Gastrocnemius medialis (tissue), 4 donors: ENCODE data around the gene PPM1L.

Experiments
- POLR2A ChIP-seq, 2 donors: fragments of 450-650 bp; IDR thresholded peaks; one replicate each; pipeline ENCODE4 v1.6.1; 2017; ENCODE audit warnings: antibody characterized with exemption in 2 of 2, mild to moderate bottlenecking in 2 of 2, moderate library complexity in 2 of 2
- TF ChIP-seq, protein P1 (sequence below), 5 experiments: fragments of 450-650 bp in 3 of 5; fragments of 200-600 bp in 2 of 5; sonication (generic) in 2 of 5; IDR thresholded peaks in 4 of 5; conservative IDR thresholded peaks in 1 of 5; 1 replicate in 4 of 5; 2 replicates in 1 of 5; pipeline ENCODE4 v1.5.1; 2016 to 2019; ENCODE audit warnings: antibody characterized with exemption in 5 of 5, mild to moderate bottlenecking in 3 of 5, moderate library complexity in 3 of 5

DNA sequence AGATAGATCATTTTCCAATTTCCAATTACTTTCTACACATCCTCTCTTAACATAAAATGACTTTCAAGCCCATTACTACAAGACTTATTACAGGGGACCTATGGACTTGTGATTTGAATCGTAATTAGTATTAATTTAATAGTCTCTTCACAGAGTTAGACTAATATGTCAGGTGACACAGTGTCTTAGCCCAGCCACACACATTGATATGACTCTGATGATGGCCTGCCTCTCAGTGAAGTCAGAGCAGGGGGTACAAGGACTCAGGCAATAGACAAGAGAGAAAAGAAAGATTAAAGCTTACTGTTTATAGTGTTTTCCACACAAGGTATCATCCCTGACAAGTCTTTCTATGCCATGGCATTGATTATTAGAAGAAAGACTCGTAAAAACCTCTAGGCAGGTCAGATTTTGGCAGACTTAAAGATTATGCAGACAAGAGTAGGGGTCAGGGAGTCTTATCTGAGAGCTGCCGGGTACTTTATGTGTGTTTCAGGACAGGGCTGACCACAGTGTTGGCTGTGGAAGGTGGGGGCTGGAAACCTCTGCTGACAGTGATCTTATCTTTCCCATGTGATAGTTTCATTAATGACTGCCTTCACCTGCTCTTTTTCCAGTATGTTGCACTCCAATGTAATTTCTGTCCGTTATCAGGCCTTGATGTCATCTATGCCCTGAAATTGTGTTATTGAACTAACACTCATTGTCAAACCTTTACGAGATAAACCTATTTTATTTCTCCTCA, 299.0 kb downstream of the PPM1L start:
- TF ChIP-seq, protein P1, sequence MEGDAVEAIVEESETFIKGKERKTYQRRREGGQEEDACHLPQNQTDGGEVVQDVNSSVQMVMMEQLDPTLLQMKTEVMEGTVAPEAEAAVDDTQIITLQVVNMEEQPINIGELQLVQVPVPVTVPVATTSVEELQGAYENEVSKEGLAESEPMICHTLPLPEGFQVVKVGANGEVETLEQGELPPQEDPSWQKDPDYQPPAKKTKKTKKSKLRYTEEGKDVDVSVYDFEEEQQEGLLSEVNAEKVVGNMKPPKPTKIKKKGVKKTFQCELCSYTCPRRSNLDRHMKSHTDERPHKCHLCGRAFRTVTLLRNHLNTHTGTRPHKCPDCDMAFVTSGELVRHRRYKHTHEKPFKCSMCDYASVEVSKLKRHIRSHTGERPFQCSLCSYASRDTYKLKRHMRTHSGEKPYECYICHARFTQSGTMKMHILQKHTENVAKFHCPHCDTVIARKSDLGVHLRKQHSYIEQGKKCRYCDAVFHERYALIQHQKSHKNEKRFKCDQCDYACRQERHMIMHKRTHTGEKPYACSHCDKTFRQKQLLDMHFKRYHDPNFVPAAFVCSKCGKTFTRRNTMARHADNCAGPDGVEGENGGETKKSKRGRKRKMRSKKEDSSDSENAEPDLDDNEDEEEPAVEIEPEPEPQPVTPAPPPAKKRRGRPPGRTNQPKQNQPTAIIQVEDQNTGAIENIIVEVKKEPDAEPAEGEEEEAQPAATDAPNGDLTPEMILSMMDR (IDR thresholded peaks at IDR 0.05 in 4 of 5, conservative IDR thresholded peaks at IDR 0.05 in 1 of 5), result no peak
- TF ChIP-seq POLR2A (IDR thresholded peaks at IDR 0.05), result no peak
